ENCODE results near the gene MAP3K1.

DNA sequence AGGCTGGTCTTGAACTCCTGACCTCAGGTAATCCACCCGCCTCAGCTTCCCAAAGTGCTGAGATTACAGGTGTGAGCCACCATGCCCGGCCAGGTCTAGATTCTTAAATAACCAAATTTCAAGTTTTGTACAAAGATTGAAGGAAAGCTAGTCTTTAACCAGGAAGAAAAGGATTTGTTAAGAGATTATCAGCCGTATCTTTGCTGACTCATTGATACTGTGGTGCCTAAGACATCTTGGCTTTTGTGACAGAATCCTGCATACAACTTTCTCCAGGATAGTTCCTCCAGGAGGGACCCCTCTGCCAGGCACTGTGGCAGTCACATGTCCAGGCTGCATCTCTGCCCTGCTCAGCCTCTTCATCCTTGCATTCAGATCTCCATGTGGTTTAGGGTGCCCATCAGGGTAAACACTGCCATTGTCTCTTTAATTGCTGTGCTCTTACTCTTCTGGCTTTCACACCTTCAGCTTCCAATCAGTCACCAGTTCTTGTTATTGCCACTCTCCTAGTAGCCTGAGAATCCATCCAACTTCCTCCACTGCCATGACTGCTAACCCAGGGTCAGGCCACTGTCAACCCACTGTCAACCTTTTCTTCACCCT, 10.0 kb downstream of the MAP3K1 start:
- TF ChIP-seq CTCF (IDR thresholded peaks at IDR 0.05 in 2 of 3, conservative IDR thresholded peaks at IDR 0.05 in 1 of 3; ENCODE audit: insufficient read depth in 2 of 3, low read depth in 1 of 3, low read length in 3 of 3) (no peak), EP300 (IDR thresholded peaks at IDR 0.05; ENCODE audit: low read length) (no peak), MYNN (IDR thresholded peaks at IDR 0.05) (no peak), MYNN (CRISPR knock-in tag; IDR thresholded peaks at IDR 0.05) (no peak), POLR2A (conservative IDR thresholded peaks at IDR 0.05) (no peak), THRA (IDR thresholded peaks at IDR 0.05) (no peak), ZNF121 (CRISPR knock-in tag; conservative IDR thresholded peaks at IDR 0.05) (no peak), MXI1 (IDR thresholded peaks at IDR 0.05; ENCODE audit: low read depth, low read length) (no peak), SETDB1 (IDR thresholded peaks at IDR 0.05; ENCODE audit: low read length) (no peak), NFIC (IDR thresholded peaks at IDR 0.05) (no peak)
- TF ChIP-seq, protein P1, sequence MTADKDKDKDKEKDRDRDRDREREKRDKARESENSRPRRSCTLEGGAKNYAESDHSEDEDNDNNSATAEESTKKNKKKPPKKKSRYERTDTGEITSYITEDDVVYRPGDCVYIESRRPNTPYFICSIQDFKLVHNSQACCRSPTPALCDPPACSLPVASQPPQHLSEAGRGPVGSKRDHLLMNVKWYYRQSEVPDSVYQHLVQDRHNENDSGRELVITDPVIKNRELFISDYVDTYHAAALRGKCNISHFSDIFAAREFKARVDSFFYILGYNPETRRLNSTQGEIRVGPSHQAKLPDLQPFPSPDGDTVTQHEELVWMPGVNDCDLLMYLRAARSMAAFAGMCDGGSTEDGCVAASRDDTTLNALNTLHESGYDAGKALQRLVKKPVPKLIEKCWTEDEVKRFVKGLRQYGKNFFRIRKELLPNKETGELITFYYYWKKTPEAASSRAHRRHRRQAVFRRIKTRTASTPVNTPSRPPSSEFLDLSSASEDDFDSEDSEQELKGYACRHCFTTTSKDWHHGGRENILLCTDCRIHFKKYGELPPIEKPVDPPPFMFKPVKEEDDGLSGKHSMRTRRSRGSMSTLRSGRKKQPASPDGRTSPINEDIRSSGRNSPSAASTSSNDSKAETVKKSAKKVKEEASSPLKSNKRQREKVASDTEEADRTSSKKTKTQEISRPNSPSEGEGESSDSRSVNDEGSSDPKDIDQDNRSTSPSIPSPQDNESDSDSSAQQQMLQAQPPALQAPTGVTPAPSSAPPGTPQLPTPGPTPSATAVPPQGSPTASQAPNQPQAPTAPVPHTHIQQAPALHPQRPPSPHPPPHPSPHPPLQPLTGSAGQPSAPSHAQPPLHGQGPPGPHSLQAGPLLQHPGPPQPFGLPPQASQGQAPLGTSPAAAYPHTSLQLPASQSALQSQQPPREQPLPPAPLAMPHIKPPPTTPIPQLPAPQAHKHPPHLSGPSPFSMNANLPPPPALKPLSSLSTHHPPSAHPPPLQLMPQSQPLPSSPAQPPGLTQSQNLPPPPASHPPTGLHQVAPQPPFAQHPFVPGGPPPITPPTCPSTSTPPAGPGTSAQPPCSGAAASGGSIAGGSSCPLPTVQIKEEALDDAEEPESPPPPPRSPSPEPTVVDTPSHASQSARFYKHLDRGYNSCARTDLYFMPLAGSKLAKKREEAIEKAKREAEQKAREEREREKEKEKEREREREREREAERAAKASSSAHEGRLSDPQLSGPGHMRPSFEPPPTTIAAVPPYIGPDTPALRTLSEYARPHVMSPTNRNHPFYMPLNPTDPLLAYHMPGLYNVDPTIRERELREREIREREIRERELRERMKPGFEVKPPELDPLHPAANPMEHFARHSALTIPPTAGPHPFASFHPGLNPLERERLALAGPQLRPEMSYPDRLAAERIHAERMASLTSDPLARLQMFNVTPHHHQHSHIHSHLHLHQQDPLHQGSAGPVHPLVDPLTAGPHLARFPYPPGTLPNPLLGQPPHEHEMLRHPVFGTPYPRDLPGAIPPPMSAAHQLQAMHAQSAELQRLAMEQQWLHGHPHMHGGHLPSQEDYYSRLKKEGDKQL (CRISPR knock-in tag; IDR thresholded peaks at IDR 0.05; ENCODE audit: borderline replicate concordance) = no peak
- TF ChIP-seq, protein P2, sequence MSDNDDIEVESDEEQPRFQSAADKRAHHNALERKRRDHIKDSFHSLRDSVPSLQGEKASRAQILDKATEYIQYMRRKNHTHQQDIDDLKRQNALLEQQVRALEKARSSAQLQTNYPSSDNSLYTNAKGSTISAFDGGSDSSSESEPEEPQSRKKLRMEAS (CRISPR knock-in tag; IDR thresholded peaks at IDR 0.05) = no peak
- TF ChIP-seq, protein P3, sequence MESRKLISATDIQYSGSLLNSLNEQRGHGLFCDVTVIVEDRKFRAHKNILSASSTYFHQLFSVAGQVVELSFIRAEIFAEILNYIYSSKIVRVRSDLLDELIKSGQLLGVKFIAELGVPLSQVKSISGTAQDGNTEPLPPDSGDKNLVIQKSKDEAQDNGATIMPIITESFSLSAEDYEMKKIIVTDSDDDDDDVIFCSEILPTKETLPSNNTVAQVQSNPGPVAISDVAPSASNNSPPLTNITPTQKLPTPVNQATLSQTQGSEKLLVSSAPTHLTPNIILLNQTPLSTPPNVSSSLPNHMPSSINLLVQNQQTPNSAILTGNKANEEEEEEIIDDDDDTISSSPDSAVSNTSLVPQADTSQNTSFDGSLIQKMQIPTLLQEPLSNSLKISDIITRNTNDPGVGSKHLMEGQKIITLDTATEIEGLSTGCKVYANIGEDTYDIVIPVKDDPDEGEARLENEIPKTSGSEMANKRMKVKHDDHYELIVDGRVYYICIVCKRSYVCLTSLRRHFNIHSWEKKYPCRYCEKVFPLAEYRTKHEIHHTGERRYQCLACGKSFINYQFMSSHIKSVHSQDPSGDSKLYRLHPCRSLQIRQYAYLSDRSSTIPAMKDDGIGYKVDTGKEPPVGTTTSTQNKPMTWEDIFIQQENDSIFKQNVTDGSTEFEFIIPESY (CRISPR knock-in tag; IDR thresholded peaks at IDR 0.05) = no peak
